GM12873 (cell line): Measurements from ENCODE around the gene TOLLIP.

Source experiments
- CTCF ChIP-seq: IDR thresholded peaks from 2 replicates; pipeline ENCODE4 v1.5.1; 2012; ENCODE audit warnings: low read depth, mild to moderate bottlenecking, moderate library complexity, low read length, control low read depth; ENCODE audit not compliant: insufficient read depth; ENCODE audit errors: missing control alignments

The TOLLIP gene

GRCh38 chr11:1309498-1310317 lies at the start of gene TOLLIP:
Gene TOLLIP, minus strand, starts transcription at chr11:1309632. Its CDS starts 134 bp downstream, at chr11:1309498.
- peak; percentile 13 for TF ChIP-seq CTCF

GRCh38 chr11:1358286-1358685 lies 48.9 kb upstream of the TOLLIP start:
- TF ChIP-seq CTCF = no peak

- no peak for TF ChIP-seq CTCF
These were observed 47.1 kb upstream of the TOLLIP start for GRCh38 chr11:1356478-1356960.

GRCh38 chr11:1356007-1356435 lies 46.6 kb upstream of the TOLLIP start:
- TF ChIP-seq CTCF = no peak

- TF ChIP-seq CTCF = no peak
These were observed 44.9 kb upstream of the TOLLIP start for GRCh38 chr11:1354125-1354938.

GRCh38 chr11:1353383-1354124 lies 44.1 kb upstream of the TOLLIP start:
- TF ChIP-seq CTCF = no peak
